Measurements from ENCODE around the gene F10. TPM values are rescaled to one million over a fixed set of nuclear protein-coding genes. Genes with fewer than 3 reads are reported as not detected.
A peak's percentile ranks its signal among the peaks of the same experiment; 100 is the strongest.

F10 gene
- total and polyA plus RNA-seq, 2 of the 13 experiments (the other 11 are each of a cell fraction or from before 2014, with no cell fraction given), result 58.4 to 237 TPM

- TF ChIP-seq RORA (CRISPR knock-in tag; IDR thresholded peaks at IDR 0.05) (no peak), ZNF274 (CRISPR knock-in tag; IDR thresholded peaks at IDR 0.05) (peak; percentile 80; the same call in 1 of the 2 replicates), HOXA9 (CRISPR knock-in tag; IDR thresholded peaks at IDR 0.05; ENCODE audit: borderline replicate concordance) (no peak), ZNF225 (CRISPR knock-in tag; IDR thresholded peaks at IDR 0.05) (peak; percentile 66; the same call in 1 of the 2 replicates), ZBTB42 (CRISPR knock-in tag; IDR thresholded peaks at IDR 0.05) (peak; percentile 74; the same call in 1 of the 2 replicates), ZNF687 (CRISPR knock-in tag; IDR thresholded peaks at IDR 0.05) (peak; percentile 99), HNRNPLL (IDR thresholded peaks at IDR 0.05; ENCODE audit: low read depth, low read length, poor library complexity, severe bottlenecking) (no peak), KLF15 (CRISPR knock-in tag; IDR thresholded peaks at IDR 0.05; ENCODE audit: borderline replicate concordance) (no peak), TCF7 (IDR thresholded peaks at IDR 0.05; ENCODE audit: low read depth) (no peak), ZFX (CRISPR knock-in tag; IDR thresholded peaks at IDR 0.05; ENCODE audit: low read depth) (peak; percentile 83), ZNF343 (CRISPR knock-in tag; IDR thresholded peaks at IDR 0.05) (no peak), ZNF709 (CRISPR knock-in tag; IDR thresholded peaks at IDR 0.05) (peak; percentile 48; the same call in 1 of the 2 replicates), POLR2AphosphoS5 (IDR thresholded peaks at IDR 0.05; ENCODE audit: low read depth, low read length) (peak; percentile 54; the same call in 1 of the 2 replicates), ZSCAN20 (CRISPR knock-in tag; IDR thresholded peaks at IDR 0.05; ENCODE audit: borderline replicate concordance) (no peak), CHD2 (IDR thresholded peaks at IDR 0.05; ENCODE audit: low read depth, low read length) (no peak), ZNF749 (CRISPR knock-in tag; IDR thresholded peaks at IDR 0.05; ENCODE audit: borderline replicate concordance) (no peak), ZSCAN21 (CRISPR knock-in tag; IDR thresholded peaks at IDR 0.05; ENCODE audit: borderline replicate concordance) (peak; percentile 46; the same call in 1 of the 2 replicates), MTF1 (CRISPR knock-in tag; IDR thresholded peaks at IDR 0.05) (no peak), HINFP (CRISPR knock-in tag; IDR thresholded peaks at IDR 0.05; ENCODE audit: low read depth) (no peak; the same call in 1 of the 2 replicates), ZNF607 (CRISPR knock-in tag; IDR thresholded peaks at IDR 0.05; ENCODE audit: borderline replicate concordance) (no peak), ZFP90 (CRISPR knock-in tag; IDR thresholded peaks at IDR 0.05; ENCODE audit: borderline replicate concordance) (0 out of 2 replicates have a peak, but pooled peaks have one; percentile 29), ZNF83 (CRISPR knock-in tag; IDR thresholded peaks at IDR 0.05; ENCODE audit: borderline replicate concordance) (peak; percentile 58; the same call in 1 of the 2 replicates), STAG1 (CRISPR knock-in tag; IDR thresholded peaks at IDR 0.05) (peak; percentile 25)
Measured at GRCh38 chr13:113157929-113158747, 35.5 kb downstream of the F10 start, which contains the start of gene PROZ (continued).
